Measurements from ENCODE around the gene RPTOR.

DNA sequence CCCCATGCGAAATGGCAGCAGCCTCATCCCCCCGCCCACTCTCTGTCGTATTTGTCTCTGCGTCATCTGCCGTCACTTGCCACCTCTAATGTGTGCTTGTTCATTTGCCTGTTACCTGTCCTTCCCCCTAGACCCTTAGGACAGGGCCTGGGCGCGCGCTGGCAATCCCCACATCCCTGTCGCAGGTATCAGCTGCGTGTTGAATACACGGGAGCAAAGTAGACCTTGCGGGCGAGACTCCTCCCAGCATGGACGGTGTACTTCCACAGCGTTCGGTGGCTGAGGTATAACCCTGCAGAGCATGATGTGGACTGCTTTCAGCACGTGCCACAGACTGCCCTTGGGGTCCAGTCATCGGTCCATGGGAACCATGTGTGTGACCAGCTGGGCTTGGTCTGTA, 276.9 kb downstream of the RPTOR start:
- TF ChIP-seq, protein P1, sequence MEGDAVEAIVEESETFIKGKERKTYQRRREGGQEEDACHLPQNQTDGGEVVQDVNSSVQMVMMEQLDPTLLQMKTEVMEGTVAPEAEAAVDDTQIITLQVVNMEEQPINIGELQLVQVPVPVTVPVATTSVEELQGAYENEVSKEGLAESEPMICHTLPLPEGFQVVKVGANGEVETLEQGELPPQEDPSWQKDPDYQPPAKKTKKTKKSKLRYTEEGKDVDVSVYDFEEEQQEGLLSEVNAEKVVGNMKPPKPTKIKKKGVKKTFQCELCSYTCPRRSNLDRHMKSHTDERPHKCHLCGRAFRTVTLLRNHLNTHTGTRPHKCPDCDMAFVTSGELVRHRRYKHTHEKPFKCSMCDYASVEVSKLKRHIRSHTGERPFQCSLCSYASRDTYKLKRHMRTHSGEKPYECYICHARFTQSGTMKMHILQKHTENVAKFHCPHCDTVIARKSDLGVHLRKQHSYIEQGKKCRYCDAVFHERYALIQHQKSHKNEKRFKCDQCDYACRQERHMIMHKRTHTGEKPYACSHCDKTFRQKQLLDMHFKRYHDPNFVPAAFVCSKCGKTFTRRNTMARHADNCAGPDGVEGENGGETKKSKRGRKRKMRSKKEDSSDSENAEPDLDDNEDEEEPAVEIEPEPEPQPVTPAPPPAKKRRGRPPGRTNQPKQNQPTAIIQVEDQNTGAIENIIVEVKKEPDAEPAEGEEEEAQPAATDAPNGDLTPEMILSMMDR (IDR thresholded peaks at IDR 0.05; ENCODE audit: low read depth, low read length) = no peak
- no peak for TF ChIP-seq EZH2phosphoT487 (IDR thresholded peaks at IDR 0.05; ENCODE audit: low read depth)
